HepG2 (cell line): ENCODE data around the gene EZH1. TPM values are rescaled to one million over a fixed set of nuclear protein-coding genes. Genes with fewer than 3 reads are reported as not detected.
A peak's percentile ranks its signal among the peaks of the same experiment; 100 is the strongest.

ENCODE experiments used
- AKNA ChIP-seq: sonication (generic); formaldehyde crosslinking; IDR thresholded peaks from 2 replicates; pipeline ENCODE4 v1.4.0; 2020; ENCODE audit warnings: missing genetic modification reagents, borderline replicate concordance
- ATF7 ChIP-seq, 2 experiments: fragments of 450-650 bp in 1 of 2; sonication (generic) in 1 of 2; formaldehyde crosslinking in 1 of 2; IDR thresholded peaks; 2 replicates each; pipeline versions ENCODE4 v1.4.0 to v1.6.1; 2016 to 2020; ENCODE audit warnings: antibody characterized with exemption in 1 of 2, mild to moderate bottlenecking in 1 of 2, missing genetic modification reagents in 1 of 2
- FOXC1 ChIP-seq: sonication (generic); formaldehyde crosslinking; IDR thresholded peaks from 2 replicates; pipeline ENCODE4 v1.8.0; 2022; ENCODE audit warnings: mild to moderate bottlenecking, missing genetic modification reagents, borderline replicate concordance
- FOXO4 ChIP-seq: sonication (generic); formaldehyde crosslinking; conservative IDR thresholded peaks from 2 replicates; pipeline ENCODE4 v1.8.1; 2023; ENCODE audit warnings: missing genetic modification reagents
- HBP1 ChIP-seq: IDR thresholded peaks from 2 replicates; pipeline ENCODE4 v1.6.1; 2016; ENCODE audit warnings: low read depth, control low read depth
- HCFC1 ChIP-seq: fragments of 150-350 bp; IDR thresholded peaks from 2 replicates; pipeline ENCODE4 v1.6.1; 2014; ENCODE audit warnings: low read depth, low read length
- HMGXB4 ChIP-seq, 2 experiments: sonication (generic) in 1 of 2; formaldehyde crosslinking in 1 of 2; IDR thresholded peaks; 2 replicates each; pipeline versions ENCODE4 v1.4.0 to v1.6.1; 2018 to 2020; ENCODE audit warnings: missing genetic modification reagents in 2 of 2, borderline replicate concordance in 1 of 2, low read depth in 1 of 2, mild to moderate bottlenecking in 1 of 2, missing biosample characterization in 1 of 2
- HNRNPH1 ChIP-seq: fragments of 200-400 bp; formaldehyde crosslinking; optimal IDR thresholded peaks from 2 replicates; pipeline ENCODE3; 2017; ENCODE audit warnings: mild to moderate bottlenecking, low read depth, low read length
- IRF2 ChIP-seq: IDR thresholded peaks from 2 replicates; pipeline ENCODE4 v1.6.1; 2018; ENCODE audit warnings: missing genetic modification reagents, missing compliant biosample characterization
- MEIS2 ChIP-seq: sonication (generic); formaldehyde crosslinking; IDR thresholded peaks from 2 replicates; pipeline ENCODE4 v1.9.0; 2021; ENCODE audit warnings: mild to moderate bottlenecking, missing genetic modification reagents
- MYC ChIP-seq: sonication (generic); formaldehyde crosslinking; IDR thresholded peaks from 2 replicates; pipeline ENCODE4 v1.9.0; 2021; ENCODE audit warnings: missing genetic modification reagents, borderline replicate concordance
- NR2F2 ChIP-seq: IDR thresholded peaks from 2 replicates; pipeline ENCODE4 v1.6.1; 2012; ENCODE audit warnings: low read depth, inconsistent platforms, borderline replicate concordance
- SNRNP70 ChIP-seq: fragments of 200-400 bp; formaldehyde crosslinking; IDR thresholded peaks from 2 replicates; pipeline ENCODE4 v1.6.1; 2017; ENCODE audit warnings: mild to moderate bottlenecking, low read depth, low read length, moderate library complexity
- SSRP1 ChIP-seq: IDR thresholded peaks from 2 replicates; pipeline ENCODE4 v1.6.1; 2016; ENCODE audit warnings: control low read depth
- TP53 ChIP-seq: sonication (generic); formaldehyde crosslinking; conservative IDR thresholded peaks from 2 replicates; pipeline ENCODE4 v1.4.0; 2020; ENCODE audit warnings: missing genetic modification reagents
- ZNF3 ChIP-seq: IDR thresholded peaks from 2 replicates; pipeline ENCODE4 v1.7.0; 2017; ENCODE audit warnings: inconsistent platforms
- ZNF552 ChIP-seq: sonication (generic); formaldehyde crosslinking; IDR thresholded peaks from 2 replicates; pipeline ENCODE4 v1.9.0; 2022; ENCODE audit warnings: missing genetic modification reagents, mild to moderate bottlenecking, borderline replicate concordance
- ZNF607 ChIP-seq: sonication (generic); formaldehyde crosslinking; IDR thresholded peaks from 2 replicates; pipeline ENCODE4 v1.5.1; 2020; ENCODE audit warnings: missing genetic modification reagents, mild to moderate bottlenecking, borderline replicate concordance
- ZNF839 ChIP-seq: sonication (generic); formaldehyde crosslinking; IDR thresholded peaks from 2 replicates; pipeline ENCODE4 v1.4.0; 2020; ENCODE audit warnings: missing genetic modification reagents, mild to moderate bottlenecking, borderline replicate concordance
- polyA plus RNA-seq, 8 experiments: library from polyadenylated mRNA; depleted of rRNA in 3 of 8; stranded (reverse) in 7 of 8; unstranded in 1 of 8; fragments of >200 nt; fragmentation: Illumina TruSeq in 4 of 8; extraction: Trizol in 4 of 8; gene quantifications; 2 replicates each; pipeline versions ENCODE4 v1.2.1 to v1.2.3, GENCODE V29; 2011 to 2016; ENCODE audit warnings: low read depth in 4 of 8, missing spikeins in 1 of 8, mixed read lengths in 1 of 8; ENCODE audit not compliant: insufficient read depth in 1 of 8
- total RNA-seq, 5 experiments: library from RNA; depleted of rRNA; stranded (reverse); fragments of >200 nt; fragmentation: Illumina TruSeq; extraction: Trizol; gene quantifications; 2 replicates each; pipeline ENCODE4 v1.2.3, GENCODE V29; 2016; ENCODE audit warnings: low read depth in 1 of 5

EZH1 gene
- total and polyA plus RNA-seq, 2 of the 13 experiments (the other 11 are each of a cell fraction or from before 2014, with no cell fraction given) = 11.6 to 24.0 TPM

- no peak for TF ChIP-seq ZNF3
- TF ChIP-seq HMGXB4 (CRISPR knock-in tag; IDR thresholded peaks at IDR 0.05; ENCODE audit: borderline replicate concordance in 1 of 2, low read depth in 1 of 2) = peak; percentile 54 to 76; a peak in 3 of 4 replicates
- TF ChIP-seq IRF2 (CRISPR knock-in tag) = peak; percentile 49; the same call in 1 of the 2 replicates
- TF ChIP-seq ZNF552 = no peak; the same call in 1 of the 2 replicates
- no peak for TF ChIP-seq NR2F2
- peak; percentile 40 for TF ChIP-seq HBP1 (CRISPR knock-in tag)
- TF ChIP-seq SSRP1 (CRISPR knock-in tag) = no peak
- TF ChIP-seq AKNA = no peak
- no peak for TF ChIP-seq FOXC1 (CRISPR knock-in tag)
- no peak; the same call in 1 of the 2 replicates for TF ChIP-seq HCFC1
- TF ChIP-seq SNRNP70 = no peak
- TF ChIP-seq MEIS2 = peak; percentile 60; the same call in 1 of the 2 replicates
- TF ChIP-seq FOXO4 (CRISPR knock-in tag) = no peak
- TF ChIP-seq ZNF839 (CRISPR knock-in tag) = peak; percentile 58; the same call in 1 of the 2 replicates
- peak; percentile 91 for TF ChIP-seq ZNF607
- TF ChIP-seq HNRNPH1 = peak; percentile 82
- TF ChIP-seq MYC = peak; percentile 50; the same call in 1 of the 2 replicates
- TF ChIP-seq ATF7 (IDR thresholded peaks at IDR 0.05) = no peak
- TF ChIP-seq ATF7 (CRISPR knock-in tag; IDR thresholded peaks at IDR 0.05) = no peak
- 0 out of 2 replicates have a peak, but pooled peaks have one; percentile 14 for TF ChIP-seq TP53 (CRISPR knock-in tag)
Observed at GRCh38 chr17:42659079-42659931, 85.5 kb downstream of the EZH1 start, which contains the start of gene TUBG2 (continued).
